ENCODE data around the gene SLC1A2. TPM values are rescaled to one million over a fixed set of nuclear protein-coding genes. Genes with fewer than 3 reads are reported as not detected.

The SLC1A2 gene
- 7.0 and 8.1 TPM in 2 replicates for total RNA-seq

GRCh38 chr11:35419184-35419829 lies at the start of gene SLC1A2:
Gene SLC1A2, minus strand, starts transcription at chr11:35419558. Its CDS starts 592 bp downstream, at chr11:35418966.

Small RNAs within 50 kb of the gene (small RNA-seq; reads per million reads assigned to genes)
- gene AC090625.1 (ENCODE audit: low replicate concordance), result not detected

Other genes starting within 250 kb of the SLC1A2 start
- 185 and 340 TPM in 2 replicates for gene PAMR1, start 106.1 kb upstream of the SLC1A2 start, total RNA-seq
- gene FJX1, start 198.9 kb upstream of the SLC1A2 start, total RNA-seq, result 18.4 and 125 TPM in 2 replicates
- gene TRIM44, start 243.2 kb upstream of the SLC1A2 start, total RNA-seq, result 33.8 and 78.6 TPM in 2 replicates

All from placental pericyte (primary cell).